Spleen (tissue), 11 donors: ENCODE results near the gene NPTX1. TPM values are rescaled to one million over a fixed set of nuclear protein-coding genes. Genes with fewer than 3 reads are reported as not detected.

Experiments
- DNase-seq: peaks from one replicate; pipeline ENCODE4 v3.0.0-alpha.2; 2020
- H3K27ac ChIP-seq, 8 donors: fragments of 200-600 bp; sonication (generic) in 7 of 8; 1 replicate in 4 of 8; 2 replicates in 4 of 8; pipeline versions ENCODE4 v1.5.0 to v1.8.0; 2016 to 2021; ENCODE audit warnings: inconsistent platforms in 4 of 8, mild to moderate bottlenecking in 4 of 8, moderate library complexity in 1 of 8
- H3K27me3 ChIP-seq, 7 donors: fragments of 200-600 bp; sonication (generic) in 6 of 7; replicated peaks in 1 of 7; 1 replicate in 4 of 7; 2 replicates in 3 of 7; pipeline versions ENCODE4 v1.5.0 to v1.8.0; 2016 to 2021; ENCODE audit warnings: inconsistent platforms in 3 of 7, mild to moderate bottlenecking in 1 of 7
- H3K36me3 ChIP-seq, 6 donors: fragments of 200-600 bp; sonication (generic) in 5 of 6; 1 replicate in 4 of 6; 2 replicates in 2 of 6; pipeline versions ENCODE4 v1.5.0 to v1.8.0; 2016 to 2021; ENCODE audit warnings: inconsistent platforms in 2 of 6
- H3K4me1 ChIP-seq, 6 donors: fragments of 200-600 bp; sonication (generic) in 5 of 6; 1 replicate in 3 of 6; 2 replicates in 3 of 6; pipeline versions ENCODE4 v1.5.0 to v1.8.0; 2016 to 2021; ENCODE audit warnings: inconsistent platforms in 3 of 6
- H3K4me3 ChIP-seq, 8 donors: fragments of 200-600 bp; sonication (generic) in 7 of 8; 1 replicate in 4 of 8; 2 replicates in 4 of 8; pipeline versions ENCODE4 v1.5.0 to v1.8.0; 2016 to 2021; ENCODE audit warnings: inconsistent platforms in 4 of 8, mild to moderate bottlenecking in 4 of 8, moderate library complexity in 2 of 8
- H3K9me3 ChIP-seq, 8 donors: fragments of 200-600 bp; sonication (generic) in 7 of 8; 1 replicate in 4 of 8; 2 replicates in 4 of 8; pipeline versions ENCODE4 v1.5.0 to v1.8.0; 2016 to 2021; ENCODE audit warnings: inconsistent platforms in 4 of 8
- POLR2A ChIP-seq, 3 donors: fragments of 450-650 bp; IDR thresholded peaks; one replicate each; pipeline ENCODE4 v1.5.1; 2017; ENCODE audit warnings: antibody characterized with exemption in 3 of 3, mild to moderate bottlenecking in 1 of 3
- POLR2AphosphoS5 ChIP-seq, 3 donors: sonication (generic); formaldehyde crosslinking; IDR thresholded peaks; one replicate each; pipeline ENCODE4 v1.5.1; 2017; ENCODE audit warnings: antibody characterized with exemption in 3 of 3
- WGBS, 5 donors: extraction: QIAGEN DNeasy Blood & Tissue Kit in 3 of 5; methylation state at CpG; one replicate each; pipeline versions ENCODE4 v1.1.5 to v1.1.7; 2013 to 2018; 5-methylcytosine and 5-hydroxymethylcytosine counted together
- intact Hi-C: fragments of 100-400 bp; cut with DNase I; formaldehyde crosslinking; loops from one replicate; pipeline ENCODE4 v1.15.0; 2023; ENCODE audit warnings: low total_unique reads
- polyA plus RNA-seq, 3 donors: library from polyadenylated mRNA; stranded (reverse); fragments of 200-250 nt; gene quantifications; one replicate each; pipeline ENCODE4 v1.2.1, GENCODE V29; 2013
- total RNA-seq, 7 donors: library from RNA; depleted of rRNA in 3 of 7; stranded (reverse); fragments of >200 nt in 3 of 7; fragmentation: NEBNext Ultra II Directional in 4 of 7; extraction: Animal tissue kit (Norgen Biotek cat#: 25700) in 4 of 7; gene quantifications; one replicate each; pipeline versions ENCODE4 v1.1.0 to v1.2.1, GENCODE V29; 2016 to 2021
- TF ChIP-seq, protein P1 (sequence below), 11 experiments: fragments of 200-600 bp in 7 of 11; fragments of 450-650 bp in 4 of 11; sonication (generic) in 4 of 11; IDR thresholded peaks in 8 of 11; conservative IDR thresholded peaks in 3 of 11; 1 replicate in 7 of 11; 2 replicates in 4 of 11; pipeline versions ENCODE4 v1.4.0 to v1.8.0; 2016 to 2021; ENCODE audit warnings: antibody characterized with exemption in 11 of 11, inconsistent platforms in 4 of 11, mild to moderate bottlenecking in 1 of 11
- donor health status: healthy with polysubstance abuse.
- donor health status: DM: no; HTN: no; CAD: no; lungs with moderate emphysema.
- donor health status: DM: no; HTN: no; CAD: no.
- donor health status: Bipolar disorder and iron deficiency.
- donor health status: healthy.
- donor health status: DM: no; HTN: no; CAD: no.
- donor health status: DM: yes; HTN: yes; CAD: no.

NPTX1 gene
- total and polyA plus RNA-seq, 10 donors: 0.04 to 14.0 (median 3.6) TPM

GRCh38 chr17:80425835-80426426 lies 50.5 kb downstream of the NPTX1 start:
- Histone ChIP-seq H3K27ac (no peak overlapping the region), H3K4me3 (no peak overlapping the region), H3K9me3 (no peaks in the 10 kb centered on the region), H3K36me3 (peaks cover 0 to 29% (median 3%) of the 10 kb centered on the region in 6 donors), H3K4me1 (peaks cover 7 to 51% (median 31%) of the 10 kb centered on the region in 6 donors), H3K27me3 (no peaks in the 10 kb centered on the region)
- WGBS, 5 donors: 77 to 93% (median 90%) methylated on average over 7 to 9 of the region's 9 CpGs
- DNase-seq: peak; percentile 59
- intact Hi-C loops: loop anchor here (5.0 to 10.0 kb wide), 2 partner anchors 149 to 551 kb away; no protein-coding TSS in a partner anchor
- TF ChIP-seq, protein P1, sequence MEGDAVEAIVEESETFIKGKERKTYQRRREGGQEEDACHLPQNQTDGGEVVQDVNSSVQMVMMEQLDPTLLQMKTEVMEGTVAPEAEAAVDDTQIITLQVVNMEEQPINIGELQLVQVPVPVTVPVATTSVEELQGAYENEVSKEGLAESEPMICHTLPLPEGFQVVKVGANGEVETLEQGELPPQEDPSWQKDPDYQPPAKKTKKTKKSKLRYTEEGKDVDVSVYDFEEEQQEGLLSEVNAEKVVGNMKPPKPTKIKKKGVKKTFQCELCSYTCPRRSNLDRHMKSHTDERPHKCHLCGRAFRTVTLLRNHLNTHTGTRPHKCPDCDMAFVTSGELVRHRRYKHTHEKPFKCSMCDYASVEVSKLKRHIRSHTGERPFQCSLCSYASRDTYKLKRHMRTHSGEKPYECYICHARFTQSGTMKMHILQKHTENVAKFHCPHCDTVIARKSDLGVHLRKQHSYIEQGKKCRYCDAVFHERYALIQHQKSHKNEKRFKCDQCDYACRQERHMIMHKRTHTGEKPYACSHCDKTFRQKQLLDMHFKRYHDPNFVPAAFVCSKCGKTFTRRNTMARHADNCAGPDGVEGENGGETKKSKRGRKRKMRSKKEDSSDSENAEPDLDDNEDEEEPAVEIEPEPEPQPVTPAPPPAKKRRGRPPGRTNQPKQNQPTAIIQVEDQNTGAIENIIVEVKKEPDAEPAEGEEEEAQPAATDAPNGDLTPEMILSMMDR (IDR thresholded peaks at IDR 0.05 in 8 of 11, conservative IDR thresholded peaks at IDR 0.05 in 3 of 11): no peak
- TF ChIP-seq POLR2AphosphoS5 (IDR thresholded peaks at IDR 0.05) (no peak), POLR2A (IDR thresholded peaks at IDR 0.05) (no peak)

DNA sequence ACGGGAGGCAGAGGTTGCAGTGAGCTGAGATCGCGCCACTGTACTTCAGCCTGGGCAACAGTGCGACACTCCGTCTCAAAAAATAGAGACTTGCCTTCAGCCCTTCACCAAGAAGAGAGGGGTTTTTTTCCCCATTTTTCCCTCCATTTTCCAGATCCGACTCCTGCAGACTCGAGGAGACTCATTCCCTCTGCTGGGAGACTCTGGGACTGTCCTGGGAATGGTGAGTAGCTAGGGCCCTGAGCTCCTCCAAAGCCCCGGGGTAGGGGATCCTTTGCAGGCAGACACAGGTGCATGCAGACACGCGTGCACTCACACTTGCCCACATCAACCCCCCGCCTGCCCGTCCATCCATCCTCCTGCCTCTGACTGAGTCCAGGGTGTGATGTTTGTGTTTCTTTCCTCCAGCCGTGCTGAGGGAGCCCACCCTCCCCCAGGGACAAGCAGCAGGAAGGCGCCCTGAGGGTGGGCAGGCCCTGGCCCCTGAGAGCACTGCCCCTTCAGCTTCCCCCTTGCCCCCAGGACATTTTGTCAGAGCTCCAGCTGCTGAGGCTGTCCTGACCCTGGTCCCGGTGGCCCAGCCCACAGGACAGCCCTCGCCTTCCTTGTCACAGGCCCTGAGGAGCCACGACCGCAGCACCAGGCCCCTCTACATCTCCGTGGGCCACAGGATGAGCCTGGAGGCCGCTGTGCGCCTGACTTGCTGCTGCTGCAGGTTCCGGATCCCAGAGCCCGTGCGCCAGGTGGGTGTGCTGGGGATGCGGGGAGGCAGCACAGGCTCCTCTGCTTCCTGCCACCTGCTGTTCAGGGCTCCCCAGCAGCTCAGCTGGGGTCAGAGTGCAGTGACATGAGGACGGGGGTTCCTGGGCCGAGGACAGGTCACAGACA lies 51.3 kb downstream of the NPTX1 start:
- Histone ChIP-seq H3K27ac (no peak overlapping the region), H3K27me3 (no peaks in the 10 kb centered on the region), H3K36me3 (peaks cover 0 to 25% (median 3%) of the 10 kb centered on the region in 6 donors), H3K9me3 (no peaks in the 10 kb centered on the region), H3K4me3 (no peak overlapping the region), H3K4me1 (peaks cover 7 to 51% (median 31%) of the 10 kb centered on the region in 6 donors)
- peak; percentile 75 for DNase-seq
- WGBS, 5 donors: 72 to 83% (median 76%) methylated on average over 19 to 27 of the region's 27 CpGs
- intact Hi-C loops: loop anchor here (5.0 to 10.0 kb wide), 2 partner anchors 150 to 552 kb away; no protein-coding TSS in a partner anchor
- peak in 1 of 3 donors; percentile 53 for TF ChIP-seq POLR2AphosphoS5 (IDR thresholded peaks at IDR 0.05)
- TF ChIP-seq, protein P1 (IDR thresholded peaks at IDR 0.05 in 8 of 11, conservative IDR thresholded peaks at IDR 0.05 in 3 of 11): no peak

DNA sequence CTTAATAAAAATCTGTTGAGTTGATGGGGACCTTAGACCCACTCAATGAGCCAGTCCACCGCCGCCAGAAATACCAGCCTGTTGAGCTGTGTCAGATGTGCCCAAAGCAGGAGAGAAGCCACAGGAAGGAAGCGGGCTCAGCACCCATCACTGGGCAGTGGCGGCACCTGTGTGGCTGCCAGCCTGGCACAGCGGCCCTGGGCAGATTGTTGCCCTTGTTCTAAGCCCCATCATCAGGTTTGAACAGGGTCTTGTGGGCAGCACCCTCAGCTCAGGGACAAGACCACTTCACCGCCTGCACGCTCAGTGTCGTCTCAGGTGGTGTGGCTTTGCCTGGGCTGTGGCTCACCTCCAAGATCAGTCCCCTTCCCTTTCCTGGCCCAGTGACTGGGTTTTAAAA lies 52.1 kb downstream of the NPTX1 start:
- peak overlapping the region in 2 of 8 donors; percentile 9 to 54 for H3K27ac ChIP-seq
- H3K4me3 ChIP-seq: no peak overlapping the region
- no peaks in the 10 kb centered on the region for H3K27me3 ChIP-seq
- TF ChIP-seq POLR2A (IDR thresholded peaks at IDR 0.05): no peak
- TF ChIP-seq, protein P1 (IDR thresholded peaks at IDR 0.05 in 8 of 11, conservative IDR thresholded peaks at IDR 0.05 in 3 of 11): no peak
- peak; percentile 14 to 39 (median 24) for TF ChIP-seq POLR2AphosphoS5 (IDR thresholded peaks at IDR 0.05)
- 42 to 58% (median 51%) methylated on average over 6 to 8 of the region's 8 CpGs for WGBS, 5 donors
- intact Hi-C loops: loop anchor here (10.0 kb wide), 1 partner anchor 151 kb away; no protein-coding TSS in a partner anchor
- peaks cover 0 to 25% (median under 1%) of the 10 kb centered on the region in 6 donors for H3K36me3 ChIP-seq
- no peaks in the 10 kb centered on the region for H3K9me3 ChIP-seq
- H3K4me1 ChIP-seq: peaks cover 7 to 51% (median 31%) of the 10 kb centered on the region in 6 donors
- DNase-seq: no peak
